ENCODE measurements around the gene BSCL2.

Gene BSCL2

GRCh38 chr11:62726915-62727164 is 19.6 kb upstream of the BSCL2 start:
- H3K4me3 ChIP-seq (replicated peaks; ENCODE audit: low read depth, low read length), result peak overlapping the region; percentile 99
- TF ChIP-seq CTCF (IDR thresholded peaks at IDR 0.05; ENCODE audit: low read depth, low read length, missing control alignments), result no peak
- DNase-seq (ENCODE audit: extremely low read depth, low read depth), result no peak

GRCh38 chr11:62726156-62726914 is 19.1 kb upstream of the BSCL2 start:
- no peak for TF ChIP-seq CTCF (IDR thresholded peaks at IDR 0.05; ENCODE audit: low read depth, low read length, missing control alignments)
- DNase-seq (ENCODE audit: extremely low read depth, low read depth), result no peak
- H3K4me3 ChIP-seq (replicated peaks; ENCODE audit: low read depth, low read length), result peak overlapping the region; percentile 99

GRCh38 chr11:62725646-62726045 is 18.4 kb upstream of the BSCL2 start:
- H3K4me3 ChIP-seq (replicated peaks; ENCODE audit: low read depth, low read length), result peak overlapping the region; percentile 99
- no peak for TF ChIP-seq CTCF (IDR thresholded peaks at IDR 0.05; ENCODE audit: low read depth, low read length, missing control alignments)
- DNase-seq (ENCODE audit: extremely low read depth, low read depth), result no peak

- no peak for DNase-seq (ENCODE audit: extremely low read depth, low read depth)
- no peak for TF ChIP-seq CTCF (IDR thresholded peaks at IDR 0.05; ENCODE audit: low read depth, low read length, missing control alignments)
- H3K4me3 ChIP-seq (replicated peaks; ENCODE audit: low read depth, low read length), result peak overlapping the region; percentile 99
Observed at GRCh38 chr11:62724171-62724570, 16.9 kb upstream of the BSCL2 start.

- DNase-seq (ENCODE audit: extremely low read depth, low read depth), result no peak
- TF ChIP-seq CTCF (IDR thresholded peaks at IDR 0.05; ENCODE audit: low read depth, low read length, missing control alignments), result peak; percentile 14
- no peak overlapping the region for H3K4me3 ChIP-seq (replicated peaks; ENCODE audit: low read depth, low read length)
Observed at GRCh38 chr11:62721994-62722393, 14.8 kb upstream of the BSCL2 start.

- no peak for TF ChIP-seq CTCF (IDR thresholded peaks at IDR 0.05; ENCODE audit: low read depth, low read length, missing control alignments)
- H3K4me3 ChIP-seq (replicated peaks; ENCODE audit: low read depth, low read length), result no peak overlapping the region
- no peak for DNase-seq (ENCODE audit: extremely low read depth, low read depth)
Observed at GRCh38 chr11:62719302-62719978, 12.2 kb upstream of the BSCL2 start.
